ENCODE results near the gene MYT1. TPM values are rescaled to one million over a fixed set of nuclear protein-coding genes. Genes with fewer than 3 reads are reported as not detected.

The MYT1 gene
- total and polyA plus RNA-seq, 7 donors = under 0.01 TPM; not detected in 6

DNA sequence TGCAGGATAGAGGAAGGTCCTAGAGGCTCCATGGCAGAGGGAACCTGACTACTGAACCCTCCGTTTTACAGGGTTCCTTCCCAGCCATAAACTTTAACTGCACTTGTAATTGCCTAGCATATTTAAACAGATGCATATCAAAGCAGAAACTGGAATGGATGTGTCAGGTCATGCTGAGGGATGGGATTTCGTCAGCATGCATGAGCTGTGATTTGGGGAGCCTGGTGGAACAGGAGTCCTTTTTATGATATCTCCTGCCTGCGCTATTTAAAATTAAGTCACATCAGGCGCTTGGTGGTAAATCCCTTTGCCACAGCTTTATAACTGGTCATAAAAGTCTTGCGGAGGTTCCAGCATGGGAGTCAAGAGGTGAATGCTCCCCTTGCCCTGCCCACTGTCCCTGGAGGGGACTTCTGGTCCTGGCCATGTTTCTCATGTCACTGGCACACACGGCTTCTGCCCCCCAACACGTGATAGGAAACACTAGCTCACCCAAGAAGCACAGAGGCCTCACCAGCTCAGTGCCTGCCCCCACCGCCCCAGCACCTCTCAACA lies 65.3 kb downstream of the MYT1 start:
- intact Hi-C loops (cut with DNase I) = no loop called here

DNA sequence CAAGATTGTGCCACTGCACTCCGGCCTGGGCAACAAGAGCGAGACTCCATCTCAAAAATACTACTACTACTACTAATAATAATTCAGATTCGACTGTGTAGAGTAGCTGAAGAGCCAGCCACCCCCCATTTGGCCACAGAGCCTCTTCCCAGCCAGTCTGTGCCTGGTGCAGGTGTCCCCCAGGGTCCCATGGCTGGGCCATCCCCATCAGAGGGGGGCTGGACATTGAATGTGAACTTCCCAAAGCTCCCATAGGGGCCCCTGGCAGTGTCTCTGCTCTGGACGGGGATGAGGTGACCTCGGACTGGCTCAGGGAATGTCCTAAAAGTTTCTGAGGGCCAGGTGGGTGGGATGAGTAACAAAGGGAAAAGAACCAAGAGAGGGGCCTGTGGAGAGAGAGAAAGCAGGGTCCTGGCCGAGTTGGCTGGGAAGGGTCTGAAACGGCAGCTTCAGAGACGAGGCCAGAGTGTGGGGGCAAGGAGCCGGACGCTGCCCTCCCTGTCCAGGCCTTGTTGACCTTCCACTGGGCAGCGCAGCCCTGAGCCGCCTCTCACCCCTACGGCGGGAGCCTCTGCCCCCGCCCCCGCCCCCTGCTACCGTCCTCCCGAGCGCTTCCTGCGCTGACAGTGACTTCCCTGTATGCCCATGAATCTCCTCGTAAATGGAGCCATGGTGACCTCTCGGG lies 66.4 kb downstream of the MYT1 start:
- Histone ChIP-seq H3K4me1 (peaks cover 12% of the 10 kb centered on the region), H3K27ac (no peak overlapping the region), H3K27me3 (ENCODE audit: insufficient read depth in 3 of 3, low read length in 2 of 3) (no peaks in the 10 kb centered on the region), H3K36me3 (ENCODE audit: insufficient read depth in 1 of 2, low read depth in 1 of 2) (no peaks in the 10 kb centered on the region), H3K4me3 (no peak overlapping the region), H3K9me3 (no peaks in the 10 kb centered on the region)
- TF ChIP-seq, protein P1, sequence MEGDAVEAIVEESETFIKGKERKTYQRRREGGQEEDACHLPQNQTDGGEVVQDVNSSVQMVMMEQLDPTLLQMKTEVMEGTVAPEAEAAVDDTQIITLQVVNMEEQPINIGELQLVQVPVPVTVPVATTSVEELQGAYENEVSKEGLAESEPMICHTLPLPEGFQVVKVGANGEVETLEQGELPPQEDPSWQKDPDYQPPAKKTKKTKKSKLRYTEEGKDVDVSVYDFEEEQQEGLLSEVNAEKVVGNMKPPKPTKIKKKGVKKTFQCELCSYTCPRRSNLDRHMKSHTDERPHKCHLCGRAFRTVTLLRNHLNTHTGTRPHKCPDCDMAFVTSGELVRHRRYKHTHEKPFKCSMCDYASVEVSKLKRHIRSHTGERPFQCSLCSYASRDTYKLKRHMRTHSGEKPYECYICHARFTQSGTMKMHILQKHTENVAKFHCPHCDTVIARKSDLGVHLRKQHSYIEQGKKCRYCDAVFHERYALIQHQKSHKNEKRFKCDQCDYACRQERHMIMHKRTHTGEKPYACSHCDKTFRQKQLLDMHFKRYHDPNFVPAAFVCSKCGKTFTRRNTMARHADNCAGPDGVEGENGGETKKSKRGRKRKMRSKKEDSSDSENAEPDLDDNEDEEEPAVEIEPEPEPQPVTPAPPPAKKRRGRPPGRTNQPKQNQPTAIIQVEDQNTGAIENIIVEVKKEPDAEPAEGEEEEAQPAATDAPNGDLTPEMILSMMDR (IDR thresholded peaks at IDR 0.05) = no peak
- ATAC-seq = no peak
- intact Hi-C loops (cut with DNase I) = no loop called here
- WGBS, 3 donors = 88 to 98% (median 94%) methylated on average over 21 to 22 of the region's 22 CpGs
- peak; percentile 3 to 21 for DNase-seq

More for the DNA sequence above, 65.3 kb downstream of the MYT1 start:
- no peaks in the 10 kb centered on the region for H3K9me3 ChIP-seq
- no peak for DNase-seq
- H3K36me3 ChIP-seq (ENCODE audit: insufficient read depth in 1 of 2, low read depth in 1 of 2) = no peaks in the 10 kb centered on the region
- WGBS, 3 donors = 84 to 87% (median 87%) methylated on average over 8 of the region's 8 CpGs
- peaks cover 12% of the 10 kb centered on the region for H3K4me1 ChIP-seq
- no peak for ATAC-seq
- H3K27me3 ChIP-seq (ENCODE audit: insufficient read depth in 3 of 3, low read length in 2 of 3) = no peaks in the 10 kb centered on the region
- TF ChIP-seq, protein P1 (IDR thresholded peaks at IDR 0.05) = no peak
- H3K4me3 ChIP-seq = no peak overlapping the region
- no peak overlapping the region for H3K27ac ChIP-seq

DNA sequence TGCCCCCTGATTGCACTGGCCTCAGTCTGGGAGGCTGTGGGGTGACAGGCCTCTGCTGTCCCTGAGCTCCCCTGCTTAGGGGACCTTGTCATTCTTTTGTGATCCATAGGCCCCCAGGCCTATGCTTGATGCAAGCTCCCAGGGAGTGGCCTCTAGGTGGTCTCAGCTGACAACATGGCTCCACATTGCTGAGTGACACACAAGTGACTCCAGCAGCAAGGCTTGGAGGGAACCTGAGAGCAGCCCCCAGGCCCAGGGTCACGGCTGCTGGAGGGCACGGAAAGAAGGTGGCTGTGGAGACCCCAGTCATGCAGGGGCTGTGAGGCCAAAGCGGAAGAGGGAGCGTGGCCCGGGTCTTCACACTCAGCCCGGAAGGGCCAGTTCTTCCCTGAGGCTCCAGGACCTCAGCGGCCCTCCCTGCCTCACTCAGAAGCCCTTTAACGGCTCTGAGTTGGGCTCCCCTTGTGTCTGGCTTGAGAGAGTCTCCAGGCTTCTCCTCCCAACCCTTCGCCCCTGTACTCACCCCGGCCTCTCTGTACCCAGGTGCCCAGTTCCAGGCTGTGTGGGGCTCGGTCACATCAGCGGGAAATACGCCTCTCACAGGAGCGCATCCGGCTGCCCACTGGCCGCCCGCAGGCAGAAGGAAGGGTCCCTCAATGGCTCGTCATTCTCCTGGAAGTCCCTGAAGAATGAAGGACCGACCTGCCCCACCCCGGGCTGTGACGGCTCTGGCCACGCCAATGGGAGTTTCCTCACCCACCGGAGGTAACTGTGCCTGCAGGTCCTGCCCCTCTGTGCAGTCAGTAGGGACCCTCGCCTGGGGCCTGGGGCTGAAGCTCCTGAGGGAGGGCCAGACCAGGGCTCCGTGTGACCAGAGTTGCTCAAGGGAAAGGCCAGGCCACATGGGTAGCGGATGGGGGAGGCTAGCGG lies 67.6 kb downstream of the MYT1 start:
- WGBS, 3 donors = 94 to 95% (median 95%) methylated on average over 27 of the region's 27 CpGs
- intact Hi-C loops (cut with DNase I) = no loop called here

DNA sequence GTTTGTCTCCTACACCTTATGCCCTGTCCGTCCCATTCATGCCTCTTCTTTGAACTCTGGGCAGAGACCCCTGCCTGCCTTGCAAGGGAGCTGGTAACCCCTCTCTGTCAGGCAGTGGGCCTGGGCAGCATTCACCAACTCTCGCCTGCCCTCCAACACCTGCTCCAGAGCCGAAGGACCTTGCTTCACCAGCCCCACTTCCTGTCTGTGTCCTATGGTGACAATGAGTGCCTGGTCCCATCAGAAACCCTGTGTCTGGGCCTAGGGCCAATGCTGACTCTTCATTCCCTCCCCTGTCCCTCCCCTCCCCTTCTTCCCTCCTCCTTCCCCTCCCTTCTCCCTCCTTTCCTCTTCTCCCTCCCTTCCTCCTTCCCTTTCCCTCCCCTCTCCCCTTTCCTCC lies 68.5 kb downstream of the MYT1 start:
- H3K9me3 ChIP-seq = no peaks in the 10 kb centered on the region
- DNase-seq (peak in 1 of 2 donors; percentile 51), ATAC-seq (peak; percentile 45 to 63 (median 54))
- intact Hi-C loops (cut with DNase I) = no loop called here
- no peaks in the 10 kb centered on the region for H3K36me3 ChIP-seq (ENCODE audit: insufficient read depth in 1 of 2, low read depth in 1 of 2)
- H3K4me3 ChIP-seq = no peak overlapping the region
- WGBS, 3 donors = 42 to 53% (median 48%) methylated on average over 3 of the region's 3 CpGs
- peaks cover 19% of the 10 kb centered on the region for H3K4me1 ChIP-seq
- H3K27ac ChIP-seq = peak overlapping the region; percentile 30
- H3K27me3 ChIP-seq (ENCODE audit: insufficient read depth in 3 of 3, low read length in 2 of 3) = no peaks in the 10 kb centered on the region
- TF ChIP-seq, protein P1 (IDR thresholded peaks at IDR 0.05) = no peak

More for the DNA sequence above, 67.6 kb downstream of the MYT1 start:
- TF ChIP-seq, protein P1 (IDR thresholded peaks at IDR 0.05) = no peak
- H3K27me3 ChIP-seq (ENCODE audit: insufficient read depth in 3 of 3, low read length in 2 of 3) = no peaks in the 10 kb centered on the region
- no peak overlapping the region for H3K4me3 ChIP-seq
- H3K36me3 ChIP-seq (ENCODE audit: insufficient read depth in 1 of 2, low read depth in 1 of 2) = no peaks in the 10 kb centered on the region
- DNase-seq (peak in 1 of 2 donors; percentile 43), ATAC-seq (no peak)
- H3K9me3 ChIP-seq = no peaks in the 10 kb centered on the region
- H3K4me1 ChIP-seq = peaks cover 12% of the 10 kb centered on the region
- no peak overlapping the region for H3K27ac ChIP-seq
